K562 (cell line): ENCODE measurements around the gene MYCL. TPM values are rescaled to one million over a fixed set of nuclear protein-coding genes. Genes with fewer than 3 reads are reported as not detected.
A peak's percentile ranks its signal among the peaks of the same experiment; 100 is the strongest.

Source experiments
- ATF7 ChIP-seq: fragments of 450-650 bp; IDR thresholded peaks from 2 replicates; pipeline ENCODE4 v1.7.1; 2014; ENCODE audit warnings: mild to moderate bottlenecking, moderate library complexity
- BRD9 ChIP-seq: fragments of 450-650 bp; IDR thresholded peaks from 2 replicates; pipeline ENCODE4 v1.6.1; 2018; ENCODE audit warnings: low read depth; ENCODE audit not compliant: partially characterized antibody
- FOXK1 ChIP-seq: sonication (generic); formaldehyde crosslinking; IDR thresholded peaks from 2 replicates; pipeline ENCODE4 v1.8.0; 2022; ENCODE audit warnings: missing genetic modification reagents, mild to moderate bottlenecking, borderline replicate concordance
- KAT7 ChIP-seq: sonication (generic); formaldehyde crosslinking; IDR thresholded peaks from 2 replicates; pipeline ENCODE4 v1.8.0; 2022; ENCODE audit warnings: missing genetic modification reagents, mild to moderate bottlenecking, borderline replicate concordance
- NRF1 ChIP-seq, 2 experiments: fragments of 450-650 bp; IDR thresholded peaks in 1 of 2; conservative IDR thresholded peaks in 1 of 2; 2 replicates each; pipeline ENCODE4 v1.6.1; 2014; ENCODE audit warnings: mild to moderate bottlenecking in 2 of 2
- STAG1 ChIP-seq: sonication (generic); formaldehyde crosslinking; IDR thresholded peaks from 2 replicates; pipeline ENCODE4 v1.5.0; 2020; ENCODE audit warnings: missing genetic modification reagents, borderline replicate concordance
- ZNF121 ChIP-seq: sonication (generic); formaldehyde crosslinking; conservative IDR thresholded peaks from 2 replicates; pipeline ENCODE4 v1.8.0; 2022; ENCODE audit warnings: missing genetic modification reagents
- ZNF143 ChIP-seq: sonication (generic); formaldehyde crosslinking; IDR thresholded peaks from 2 replicates; pipeline ENCODE4 v1.9.0; 2022; ENCODE audit warnings: mild to moderate bottlenecking, missing genetic modification reagents
- ZNF274 ChIP-seq: IDR thresholded peaks from 2 replicates; pipeline ENCODE4 v1.6.1; 2011; ENCODE audit warnings: low read depth, mild to moderate bottlenecking, low read length, moderate library complexity, borderline replicate concordance
- ZNF384 ChIP-seq: IDR thresholded peaks from 2 replicates; pipeline ENCODE4 v1.6.1; 2012; ENCODE audit warnings: low read depth, low read length, improper control_type of control experiment
- ZNF589 ChIP-seq: fragments of 200-800 bp; sonication (Bioruptor generic); IDR thresholded peaks from 2 replicates; pipeline ENCODE4 v1.6.1; 2016; ENCODE audit warnings: low read depth, missing genetic modification characterization, missing compliant biosample characterization
- ZNF76 ChIP-seq: fragments of 250-450 bp; sonication (Bioruptor Pico); IDR thresholded peaks from 2 replicates; pipeline ENCODE4 v1.4.0; 2020; ENCODE audit warnings: mild to moderate bottlenecking, moderate library complexity, borderline replicate concordance
- polyA plus RNA-seq, 8 experiments: library from polyadenylated mRNA; depleted of rRNA in 4 of 8; stranded (reverse) in 5 of 8; unstranded in 3 of 8; fragments of >200 nt; fragmentation: Nextera tagmentation in 2 of 8; fragmentation: Illumina TruSeq in 1 of 8; extraction: Ambion mirVana in 2 of 8; extraction: Trizol in 1 of 8; gene quantifications; 2 replicates each; pipeline versions ENCODE4 v1.2.1 to v1.2.3, GENCODE V29; 2011 to 2014; ENCODE audit warnings: inconsistent platforms in 1 of 8, missing spikeins in 1 of 8
- total RNA-seq, 7 experiments: library from RNA; depleted of rRNA in 6 of 7; stranded (reverse); fragments of >200 nt in 6 of 7; fragmentation: Illumina TruSeq in 2 of 7; extraction: Trizol in 2 of 7; gene quantifications; 2 replicates each; pipeline versions ENCODE4 v1.2.1 to v1.2.3, GENCODE V29; 2011 to 2021; ENCODE audit warnings: low replicate concordance in 1 of 7
- TF ChIP-seq, protein P1 (sequence below): fragments of 450-650 bp; formaldehyde crosslinking; IDR thresholded peaks from 2 replicates; pipeline ENCODE4 v1.4.0; 2022; ENCODE audit warnings: missing genetic modification characterization
- TF ChIP-seq, protein P2 (sequence below): fragments of 450-650 bp; formaldehyde crosslinking; IDR thresholded peaks from 2 replicates; pipeline ENCODE4 v1.4.0; 2022; ENCODE audit warnings: missing genetic modification characterization
- TF ChIP-seq, protein P3 (sequence below): sonication (generic); formaldehyde crosslinking; IDR thresholded peaks from 2 replicates; pipeline ENCODE4 v1.8.1; 2023; ENCODE audit warnings: mild to moderate bottlenecking, missing genetic modification reagents
- TF ChIP-seq, protein P4 (sequence below): fragments of 250-450 bp; sonication (Bioruptor Pico); IDR thresholded peaks from 2 replicates; pipeline ENCODE4 v1.8.0; 2021; ENCODE audit warnings: borderline replicate concordance, mild to moderate bottlenecking, moderate library complexity; ENCODE audit not compliant: poor library complexity, severe bottlenecking
- TF ChIP-seq, protein P5 (sequence below), 2 experiments: fragments of 450-650 bp; conservative IDR thresholded peaks; 2 replicates each; pipeline ENCODE4 v1.6.1; 2017; ENCODE audit warnings: mild to moderate bottlenecking in 2 of 2, moderate library complexity in 2 of 2

The MYCL gene
- total and polyA plus RNA-seq, 9 of the 15 experiments (the other 6 are each of a cell fraction or from before 2014, with no cell fraction given): 3.5 to 22.0 (median 12.8) TPM

DNA sequence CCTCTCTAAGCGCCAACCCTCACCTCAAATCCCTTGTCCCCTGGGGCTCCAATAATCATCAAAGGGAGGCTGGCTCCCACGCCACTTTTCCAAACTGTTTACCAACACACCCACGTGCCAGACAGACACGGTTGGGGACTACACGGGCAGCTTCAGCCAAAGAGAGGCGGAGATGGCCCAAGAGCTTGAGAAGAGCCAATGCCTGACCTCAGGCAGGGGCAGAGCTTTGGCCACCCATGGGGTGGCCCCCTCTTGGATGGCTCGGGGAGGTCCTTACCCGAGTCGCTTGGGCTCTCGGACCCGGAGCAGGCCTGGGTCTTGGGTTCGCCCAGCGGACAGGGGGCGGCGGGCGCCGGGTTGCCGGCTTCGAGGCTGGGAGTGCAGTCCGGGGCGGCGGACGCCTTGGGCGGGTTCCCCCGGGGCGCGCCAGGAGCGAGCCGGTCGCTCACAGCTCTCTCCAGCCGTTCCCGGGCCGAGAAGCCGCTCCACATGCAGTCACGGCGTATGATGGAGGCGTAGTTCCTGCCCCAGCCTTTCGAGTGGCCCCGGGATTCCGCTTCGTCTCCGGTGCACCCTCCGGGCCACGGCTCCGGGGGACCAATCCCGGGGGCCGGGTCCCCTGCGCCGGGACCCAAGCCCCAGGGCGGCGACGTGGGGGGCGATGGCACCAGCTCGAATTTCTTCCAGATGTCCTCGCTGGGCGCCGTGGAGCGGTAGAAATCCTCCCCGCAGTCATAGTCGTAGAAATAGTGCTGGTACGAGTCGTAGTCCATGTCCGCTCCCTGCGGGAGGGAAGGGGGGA is 854 bp downstream of the MYCL start (continued):
- TF ChIP-seq ZNF589 (no peak), STAG1 (CRISPR knock-in tag) (no peak), ZNF143 (CRISPR knock-in tag) (no peak; the same call in 1 of the 2 replicates), ZNF384 (no peak), ZNF76 (no peak), NRF1 (conservative IDR thresholded peaks at IDR 0.05 in 1 of 2, IDR thresholded peaks at IDR 0.05 in 1 of 2) (no peak), ATF7 (no peak), ZNF274 (no peak), BRD9 (no peak), ZNF121 (CRISPR knock-in tag) (no peak), FOXK1 (CRISPR knock-in tag) (no peak; the same call in 1 of the 2 replicates), KAT7 (CRISPR knock-in tag) (peak; percentile 54; the same call in 1 of the 2 replicates)
- TF ChIP-seq, protein P1, sequence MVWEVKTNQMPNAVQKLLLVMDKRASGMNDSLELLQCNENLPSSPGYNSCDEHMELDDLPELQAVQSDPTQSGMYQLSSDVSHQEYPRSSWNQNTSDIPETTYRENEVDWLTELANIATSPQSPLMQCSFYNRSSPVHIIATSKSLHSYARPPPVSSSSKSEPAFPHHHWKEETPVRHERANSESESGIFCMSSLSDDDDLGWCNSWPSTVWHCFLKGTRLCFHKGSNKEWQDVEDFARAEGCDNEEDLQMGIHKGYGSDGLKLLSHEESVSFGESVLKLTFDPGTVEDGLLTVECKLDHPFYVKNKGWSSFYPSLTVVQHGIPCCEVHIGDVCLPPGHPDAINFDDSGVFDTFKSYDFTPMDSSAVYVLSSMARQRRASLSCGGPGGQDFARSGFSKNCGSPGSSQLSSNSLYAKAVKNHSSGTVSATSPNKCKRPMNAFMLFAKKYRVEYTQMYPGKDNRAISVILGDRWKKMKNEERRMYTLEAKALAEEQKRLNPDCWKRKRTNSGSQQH (CRISPR knock-in tag): no peak
- TF ChIP-seq, protein P2, sequence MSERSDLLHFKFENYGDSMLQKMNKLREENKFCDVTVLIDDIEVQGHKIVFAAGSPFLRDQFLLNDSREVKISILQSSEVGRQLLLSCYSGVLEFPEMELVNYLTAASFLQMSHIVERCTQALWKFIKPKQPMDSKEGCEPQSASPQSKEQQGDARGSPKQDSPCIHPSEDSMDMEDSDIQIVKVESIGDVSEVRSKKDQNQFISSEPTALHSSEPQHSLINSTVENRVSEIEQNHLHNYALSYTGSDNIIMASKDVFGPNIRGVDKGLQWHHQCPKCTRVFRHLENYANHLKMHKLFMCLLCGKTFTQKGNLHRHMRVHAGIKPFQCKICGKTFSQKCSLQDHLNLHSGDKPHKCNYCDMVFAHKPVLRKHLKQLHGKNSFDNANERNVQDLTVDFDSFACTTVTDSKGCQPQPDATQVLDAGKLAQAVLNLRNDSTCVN (CRISPR knock-in tag): no peak
- TF ChIP-seq, protein P3, sequence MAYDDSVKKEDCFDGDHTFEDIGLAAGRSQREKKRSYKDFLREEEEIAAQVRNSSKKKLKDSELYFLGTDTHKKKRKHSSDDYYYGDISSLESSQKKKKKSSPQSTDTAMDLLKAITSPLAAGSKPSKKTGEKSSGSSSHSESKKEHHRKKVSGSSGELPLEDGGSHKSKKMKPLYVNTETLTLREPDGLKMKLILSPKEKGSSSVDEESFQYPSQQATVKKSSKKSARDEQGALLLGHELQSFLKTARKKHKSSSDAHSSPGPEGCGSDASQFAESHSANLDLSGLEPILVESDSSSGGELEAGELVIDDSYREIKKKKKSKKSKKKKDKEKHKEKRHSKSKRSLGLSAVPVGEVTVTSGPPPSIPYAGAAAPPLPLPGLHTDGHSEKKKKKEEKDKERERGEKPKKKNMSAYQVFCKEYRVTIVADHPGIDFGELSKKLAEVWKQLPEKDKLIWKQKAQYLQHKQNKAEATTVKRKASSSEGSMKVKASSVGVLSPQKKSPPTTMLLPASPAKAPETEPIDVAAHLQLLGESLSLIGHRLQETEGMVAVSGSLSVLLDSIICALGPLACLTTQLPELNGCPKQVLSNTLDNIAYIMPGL (CRISPR knock-in tag): 0 out of 2 replicates have a peak, but pooled peaks have one; percentile 59
- TF ChIP-seq, protein P4, sequence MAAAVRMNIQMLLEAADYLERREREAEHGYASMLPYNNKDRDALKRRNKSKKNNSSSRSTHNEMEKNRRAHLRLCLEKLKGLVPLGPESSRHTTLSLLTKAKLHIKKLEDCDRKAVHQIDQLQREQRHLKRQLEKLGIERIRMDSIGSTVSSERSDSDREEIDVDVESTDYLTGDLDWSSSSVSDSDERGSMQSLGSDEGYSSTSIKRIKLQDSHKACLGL (CRISPR knock-in tag): no peak
- TF ChIP-seq, protein P5, sequence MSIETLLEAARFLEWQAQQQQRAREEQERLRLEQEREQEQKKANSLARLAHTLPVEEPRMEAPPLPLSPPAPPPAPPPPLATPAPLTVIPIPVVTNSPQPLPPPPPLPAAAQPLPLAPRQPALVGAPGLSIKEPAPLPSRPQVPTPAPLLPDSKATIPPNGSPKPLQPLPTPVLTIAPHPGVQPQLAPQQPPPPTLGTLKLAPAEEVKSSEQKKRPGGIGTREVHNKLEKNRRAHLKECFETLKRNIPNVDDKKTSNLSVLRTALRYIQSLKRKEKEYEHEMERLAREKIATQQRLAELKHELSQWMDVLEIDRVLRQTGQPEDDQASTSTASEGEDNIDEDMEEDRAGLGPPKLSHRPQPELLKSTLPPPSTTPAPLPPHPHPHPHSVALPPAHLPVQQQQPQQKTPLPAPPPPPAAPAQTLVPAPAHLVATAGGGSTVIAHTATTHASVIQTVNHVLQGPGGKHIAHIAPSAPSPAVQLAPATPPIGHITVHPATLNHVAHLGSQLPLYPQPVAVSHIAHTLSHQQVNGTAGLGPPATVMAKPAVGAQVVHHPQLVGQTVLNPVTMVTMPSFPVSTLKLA (conservative IDR thresholded peaks at IDR 0.05): peak; percentile 95 to 96
